Measurements from ENCODE around the gene CD8B. TPM values are rescaled to one million over a fixed set of nuclear protein-coding genes. Genes with fewer than 3 reads are reported as not detected.

CD8B gene
- total RNA-seq, 1 donor from 2014 or later, result 2.5 TPM

GRCh38 chr2:86806059-86806857 lies 55.4 kb downstream of the CD8B start:
- no peak overlapping the region for H3K4me3 ChIP-seq (ENCODE audit: low read depth, low read length)
- no peak for TF ChIP-seq CTCF (conservative IDR thresholded peaks at IDR 0.05; ENCODE audit: low read depth, low read length)
- DNase-seq (ENCODE audit: low read depth), result no peak

- no peak for TF ChIP-seq CTCF (conservative IDR thresholded peaks at IDR 0.05; ENCODE audit: low read depth, low read length)
- DNase-seq (ENCODE audit: low read depth), result no peak
- H3K4me3 ChIP-seq (ENCODE audit: low read depth, low read length), result no peak overlapping the region
Measured at GRCh38 chr2:86800856-86801567, 60.7 kb downstream of the CD8B start.

GRCh38 chr2:86794861-86795260 lies 66.8 kb downstream of the CD8B start:
- DNase-seq (ENCODE audit: low read depth), result no peak
- H3K4me3 ChIP-seq (ENCODE audit: low read depth, low read length), result no peak overlapping the region
- no peak for TF ChIP-seq CTCF (conservative IDR thresholded peaks at IDR 0.05; ENCODE audit: low read depth, low read length)

- DNase-seq (ENCODE audit: low read depth), result no peak
- H3K4me3 ChIP-seq (ENCODE audit: low read depth, low read length), result no peak overlapping the region
- TF ChIP-seq CTCF (conservative IDR thresholded peaks at IDR 0.05; ENCODE audit: low read depth, low read length), result no peak
Measured at GRCh38 chr2:86793752-86794151, 67.9 kb downstream of the CD8B start.

- DNase-seq (ENCODE audit: low read depth), result no peak
- TF ChIP-seq CTCF (conservative IDR thresholded peaks at IDR 0.05; ENCODE audit: low read depth, low read length), result no peak
- no peak overlapping the region for H3K4me3 ChIP-seq (ENCODE audit: low read depth, low read length)
Measured at GRCh38 chr2:86791573-86791972, 70.1 kb downstream of the CD8B start.

GRCh38 chr2:86790676-86791572 lies 70.8 kb downstream of the CD8B start, which contains the start of gene CD8A:
Gene CD8A (minus strand): TSS chr2:86790913. CDS start chr2:86790825, 88 bp downstream.
- TF ChIP-seq CTCF (conservative IDR thresholded peaks at IDR 0.05; ENCODE audit: low read depth, low read length), result no peak
- no peak for DNase-seq (ENCODE audit: low read depth)
- peak within 1 kb of the TSS; percentile 16 for H3K4me3 ChIP-seq (ENCODE audit: low read depth, low read length)

Data from epithelial cell of proximal tubule (primary cell).